Sigmoid colon (tissue), 7 donors: ENCODE data around the gene PRXL2C. TPM values are rescaled to one million over a fixed set of nuclear protein-coding genes. Genes with fewer than 3 reads are reported as not detected.
A peak's percentile ranks its signal among the peaks of the same experiment; 100 is the strongest.

Source experiments
- DNase-seq: peaks from one replicate; pipeline ENCODE4 v3.0.0-alpha.2; 2019
- H3K27ac ChIP-seq, 4 donors: fragments of 200-600 bp; sonication (generic); one replicate each; pipeline ENCODE4 v1.5.1; 2016 to 2019; ENCODE audit warnings: mild to moderate bottlenecking in 1 of 4
- H3K27me3 ChIP-seq, 3 donors: fragments of 200-600 bp; sonication (generic); one replicate each; pipeline ENCODE4 v1.5.1; 2019; ENCODE audit warnings: mild to moderate bottlenecking in 1 of 3
- H3K36me3 ChIP-seq, 4 donors: fragments of 200-600 bp; sonication (generic); one replicate each; pipeline ENCODE4 v1.5.1; 2016 to 2019
- H3K4me1 ChIP-seq, 4 donors: fragments of 200-600 bp; sonication (generic); one replicate each; pipeline ENCODE4 v1.5.1; 2017 to 2019
- H3K4me3 ChIP-seq, 4 donors: fragments of 200-600 bp; sonication (generic); one replicate each; pipeline ENCODE4 v1.5.1; 2017 to 2019; ENCODE audit warnings: mild to moderate bottlenecking in 2 of 4, moderate library complexity in 1 of 4
- H3K9me3 ChIP-seq, 4 donors: fragments of 200-600 bp in 3 of 4; sonication (generic) in 3 of 4; one replicate each; pipeline versions ENCODE4 v1.5.1 to v1.6.1; 2013 to 2019
- EP300 ChIP-seq, 4 donors: sonication (generic); formaldehyde crosslinking; IDR thresholded peaks; one replicate each; pipeline ENCODE4 v1.6.1; 2017; ENCODE audit warnings: antibody characterized with exemption in 4 of 4
- POLR2A ChIP-seq, 2 donors: fragments of 450-650 bp; IDR thresholded peaks; one replicate each; pipeline ENCODE4 v1.6.1; 2016; ENCODE audit warnings: antibody characterized with exemption in 2 of 2, mild to moderate bottlenecking in 2 of 2, moderate library complexity in 2 of 2
- POLR2AphosphoS5 ChIP-seq, 4 donors: sonication (generic); formaldehyde crosslinking; IDR thresholded peaks; one replicate each; pipeline ENCODE4 v1.6.1; 2017; ENCODE audit warnings: antibody characterized with exemption in 4 of 4
- WGBS, 2 donors: extraction: QIAGEN DNeasy Blood & Tissue Kit; methylation state at CpG; one replicate each; pipeline ENCODE4 v1.1.7; 2013; 5-methylcytosine and 5-hydroxymethylcytosine counted together
- intact Hi-C: fragments of 100-400 bp; cut with DNase I; formaldehyde crosslinking; loops from one replicate; pipeline ENCODE4 v1.15.1; 2023
- polyA plus RNA-seq, 3 donors: library from polyadenylated mRNA; stranded (reverse); fragments of 200-250 nt; gene quantifications; one replicate each; pipeline ENCODE4 v1.2.3, GENCODE V29; 2013
- total RNA-seq, 4 donors: library from RNA; depleted of rRNA; stranded (reverse); fragments of >200 nt; gene quantifications; one replicate each; pipeline ENCODE4 v1.1.0, GENCODE V29; 2016
- TF ChIP-seq, protein P1 (sequence below), 4 experiments: fragments of 450-650 bp in 3 of 4; fragments of 200-600 bp in 1 of 4; IDR thresholded peaks; one replicate each; pipeline ENCODE4 v1.5.1; 2016 to 2019; ENCODE audit warnings: antibody characterized with exemption in 4 of 4, mild to moderate bottlenecking in 3 of 4, moderate library complexity in 2 of 4
- donor health status: healthy with polysubstance abuse.
- donor health status: Bipolar disorder and iron deficiency.
- donor health status: healthy.

The PRXL2C gene
- total and polyA plus RNA-seq, 7 donors: 2.5 to 18.3 (median 14.0) TPM

DNA sequence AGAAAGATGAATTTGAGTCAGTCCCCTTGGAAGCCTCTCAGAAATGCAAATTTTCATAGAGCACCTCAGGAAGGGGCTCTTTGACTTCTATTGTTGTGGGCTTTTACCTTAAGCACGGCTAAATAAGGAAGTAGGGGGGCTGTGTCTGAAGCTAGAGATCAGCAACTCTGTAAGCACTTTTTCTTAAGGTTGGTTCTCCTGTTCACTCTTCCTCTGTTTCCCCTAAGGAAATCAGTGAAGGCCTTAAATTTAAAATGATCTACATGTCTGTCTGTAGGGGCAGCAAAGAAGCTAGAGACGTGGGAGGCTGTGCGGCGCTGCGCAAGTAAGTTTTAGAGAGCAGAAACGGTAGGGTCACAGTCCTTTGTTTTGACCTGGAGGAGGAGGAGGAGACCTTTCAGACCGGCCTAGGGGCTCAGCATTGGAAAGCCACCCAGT, 34.3 kb downstream of the PRXL2C start:
- Histone ChIP-seq H3K27ac (no peak overlapping the region), H3K9me3 (no peaks in the 10 kb centered on the region), H3K36me3 (no peaks in the 10 kb centered on the region), H3K4me3 (no peak overlapping the region), H3K4me1 (peaks cover 0 to 15% (median 6%) of the 10 kb centered on the region in 4 donors), H3K27me3 (no peaks in the 10 kb centered on the region)
- no peak for DNase-seq
- TF ChIP-seq EP300 (IDR thresholded peaks at IDR 0.05) (no peak), POLR2AphosphoS5 (IDR thresholded peaks at IDR 0.05) (no peak), POLR2A (IDR thresholded peaks at IDR 0.05) (no peak)
- TF ChIP-seq, protein P1, sequence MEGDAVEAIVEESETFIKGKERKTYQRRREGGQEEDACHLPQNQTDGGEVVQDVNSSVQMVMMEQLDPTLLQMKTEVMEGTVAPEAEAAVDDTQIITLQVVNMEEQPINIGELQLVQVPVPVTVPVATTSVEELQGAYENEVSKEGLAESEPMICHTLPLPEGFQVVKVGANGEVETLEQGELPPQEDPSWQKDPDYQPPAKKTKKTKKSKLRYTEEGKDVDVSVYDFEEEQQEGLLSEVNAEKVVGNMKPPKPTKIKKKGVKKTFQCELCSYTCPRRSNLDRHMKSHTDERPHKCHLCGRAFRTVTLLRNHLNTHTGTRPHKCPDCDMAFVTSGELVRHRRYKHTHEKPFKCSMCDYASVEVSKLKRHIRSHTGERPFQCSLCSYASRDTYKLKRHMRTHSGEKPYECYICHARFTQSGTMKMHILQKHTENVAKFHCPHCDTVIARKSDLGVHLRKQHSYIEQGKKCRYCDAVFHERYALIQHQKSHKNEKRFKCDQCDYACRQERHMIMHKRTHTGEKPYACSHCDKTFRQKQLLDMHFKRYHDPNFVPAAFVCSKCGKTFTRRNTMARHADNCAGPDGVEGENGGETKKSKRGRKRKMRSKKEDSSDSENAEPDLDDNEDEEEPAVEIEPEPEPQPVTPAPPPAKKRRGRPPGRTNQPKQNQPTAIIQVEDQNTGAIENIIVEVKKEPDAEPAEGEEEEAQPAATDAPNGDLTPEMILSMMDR (IDR thresholded peaks at IDR 0.05): no peak
- intact Hi-C loops: loop anchor here (2.0 kb wide), 1 partner anchor 34 kb away; the partner anchor contains the start of gene PRXL2C
- 53 to 88% methylated on average over 7 of the region's 7 CpGs for WGBS, 2 donors

- intact Hi-C loops: loop anchor here (2.0 kb wide), 1 partner anchor 35 kb away; the partner anchor contains the start of gene PRXL2C
Measured at GRCh38 chr9:96620181-96620514, 35.0 kb downstream of the PRXL2C start.

GRCh38 chr9:96619491-96620180, 35.5 kb downstream of the PRXL2C start, which contains the start of gene CDC14B:
Gene CDC14B (minus strand): TSS chr9:96619843. CDS start chr9:96619378, 465 bp downstream.
- TF ChIP-seq POLR2AphosphoS5 (IDR thresholded peaks at IDR 0.05): peak in 1 of 4 donors; percentile 38
- TF ChIP-seq, protein P1 (IDR thresholded peaks at IDR 0.05): no peak
- Histone ChIP-seq H3K4me1 (peaks cover 0 to 15% (median 6%) of the 10 kb centered on the region in 4 donors), H3K9me3 (no peaks in the 10 kb centered on the region), H3K36me3 (no peaks in the 10 kb centered on the region), H3K27me3 (no peaks in the 10 kb centered on the region), H3K27ac (peak within 1 kb of the TSS; percentile 75 to 90 (median 82)), H3K4me3 (peak within 1 kb of the TSS; percentile 45 to 92 (median 77))
- peak; percentile 96 for DNase-seq
- 1% methylated on average over 66 of the region's 66 CpGs for WGBS, 2 donors
- intact Hi-C loops: loop anchor here (2.0 to 5.0 kb wide), 3 partner anchors 35 to 172 kb away; partner anchors contain the start of gene PRXL2C

More at GRCh38 chr9:96620181-96620514, 35.0 kb downstream of the PRXL2C start:
- Histone ChIP-seq H3K27me3 (no peaks in the 10 kb centered on the region), H3K4me3 (peak overlapping the region; percentile 33 to 92 (median 77)), H3K27ac (peak overlapping the region; percentile 70 to 76 (median 72)), H3K4me1 (peaks cover 0 to 15% (median 6%) of the 10 kb centered on the region in 4 donors), H3K36me3 (no peaks in the 10 kb centered on the region), H3K9me3 (no peaks in the 10 kb centered on the region)
- no peak for DNase-seq
- TF ChIP-seq POLR2A (IDR thresholded peaks at IDR 0.05): no peak
- no peak for TF ChIP-seq POLR2AphosphoS5 (IDR thresholded peaks at IDR 0.05)
- TF ChIP-seq EP300 (IDR thresholded peaks at IDR 0.05): no peak
- TF ChIP-seq, protein P1 (IDR thresholded peaks at IDR 0.05): no peak
- WGBS, 2 donors: 37 to 58% methylated on average over 11 of the region's 11 CpGs

DNA sequence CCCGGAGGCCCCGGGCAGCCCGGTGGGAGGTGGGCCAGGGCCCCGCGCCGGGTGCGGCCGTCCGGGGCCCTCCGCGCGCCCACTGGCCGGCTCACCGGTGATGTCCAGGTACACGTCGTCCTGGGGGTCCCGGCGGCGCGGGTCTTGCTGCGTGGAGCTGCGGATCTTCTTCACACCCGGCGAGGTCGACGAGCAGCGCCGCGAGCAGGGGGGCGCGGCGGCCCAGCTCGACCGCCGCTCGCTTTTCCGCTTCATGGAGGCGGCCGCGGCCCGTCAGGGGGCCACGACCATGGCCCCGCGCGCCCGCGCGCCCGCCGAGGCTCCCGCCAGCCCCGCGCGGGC, 36.0 kb downstream of the PRXL2C start:
- intact Hi-C loops: loop anchor here (2.0 to 5.0 kb wide), 2 partner anchors 52 to 172 kb away; no protein-coding TSS in a partner anchor
- H3K36me3 ChIP-seq: no peaks in the 10 kb centered on the region
- WGBS, 2 donors: 1 to 2% methylated on average over 54 of the region's 54 CpGs

More for the DNA sequence above, 36.0 kb downstream of the PRXL2C start:
- H3K4me1 ChIP-seq: peaks cover 0 to 15% (median 6%) of the 10 kb centered on the region in 4 donors
- H3K9me3 ChIP-seq: no peaks in the 10 kb centered on the region
- H3K27ac ChIP-seq: peak overlapping the region; percentile 75 to 90 (median 82)
- TF ChIP-seq EP300 (IDR thresholded peaks at IDR 0.05) (no peak), POLR2A (IDR thresholded peaks at IDR 0.05) (no peak), POLR2AphosphoS5 (IDR thresholded peaks at IDR 0.05) (no peak)
- TF ChIP-seq, protein P1 (IDR thresholded peaks at IDR 0.05): no peak
- H3K4me3 ChIP-seq: peak overlapping the region; percentile 45 to 92 (median 77)
- peak; percentile 68 for DNase-seq
- no peaks in the 10 kb centered on the region for H3K27me3 ChIP-seq
